Thyroid gland (tissue), 4 donors: ENCODE results near the gene BCR.

Experiments used
- POLR2A ChIP-seq, 2 donors: fragments of 450-650 bp; IDR thresholded peaks; one replicate each; pipeline ENCODE4 v1.6.1; 2017; ENCODE audit warnings: antibody characterized with exemption in 2 of 2, mild to moderate bottlenecking in 2 of 2, moderate library complexity in 1 of 2
- TF ChIP-seq, protein P1 (sequence below), 6 experiments: fragments of 200-600 bp in 3 of 6; fragments of 450-650 bp in 3 of 6; sonication (generic) in 3 of 6; IDR thresholded peaks; one replicate each; pipeline ENCODE4 v1.5.1; 2016 to 2019; ENCODE audit warnings: antibody characterized with exemption in 6 of 6, mild to moderate bottlenecking in 2 of 6, inconsistent platforms in 1 of 6, moderate library complexity in 1 of 6

- TF ChIP-seq, protein P1, sequence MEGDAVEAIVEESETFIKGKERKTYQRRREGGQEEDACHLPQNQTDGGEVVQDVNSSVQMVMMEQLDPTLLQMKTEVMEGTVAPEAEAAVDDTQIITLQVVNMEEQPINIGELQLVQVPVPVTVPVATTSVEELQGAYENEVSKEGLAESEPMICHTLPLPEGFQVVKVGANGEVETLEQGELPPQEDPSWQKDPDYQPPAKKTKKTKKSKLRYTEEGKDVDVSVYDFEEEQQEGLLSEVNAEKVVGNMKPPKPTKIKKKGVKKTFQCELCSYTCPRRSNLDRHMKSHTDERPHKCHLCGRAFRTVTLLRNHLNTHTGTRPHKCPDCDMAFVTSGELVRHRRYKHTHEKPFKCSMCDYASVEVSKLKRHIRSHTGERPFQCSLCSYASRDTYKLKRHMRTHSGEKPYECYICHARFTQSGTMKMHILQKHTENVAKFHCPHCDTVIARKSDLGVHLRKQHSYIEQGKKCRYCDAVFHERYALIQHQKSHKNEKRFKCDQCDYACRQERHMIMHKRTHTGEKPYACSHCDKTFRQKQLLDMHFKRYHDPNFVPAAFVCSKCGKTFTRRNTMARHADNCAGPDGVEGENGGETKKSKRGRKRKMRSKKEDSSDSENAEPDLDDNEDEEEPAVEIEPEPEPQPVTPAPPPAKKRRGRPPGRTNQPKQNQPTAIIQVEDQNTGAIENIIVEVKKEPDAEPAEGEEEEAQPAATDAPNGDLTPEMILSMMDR (IDR thresholded peaks at IDR 0.05): no peak
- no peak for TF ChIP-seq POLR2A (IDR thresholded peaks at IDR 0.05)
These were observed 22.6 kb downstream of the BCR start for GRCh38 chr22:23202812-23203451.
